CD4-positive, alpha-beta T cell treated with Interleukin-15 for 4 hours (primary cell): ENCODE results near the gene MARCHF4.

Experiments
- DNase-seq: peaks from one replicate; pipeline ENCODE4 v3.0.0-alpha.2; 2020; ENCODE audit warnings: low spot score

The MARCHF4 gene

DNA sequence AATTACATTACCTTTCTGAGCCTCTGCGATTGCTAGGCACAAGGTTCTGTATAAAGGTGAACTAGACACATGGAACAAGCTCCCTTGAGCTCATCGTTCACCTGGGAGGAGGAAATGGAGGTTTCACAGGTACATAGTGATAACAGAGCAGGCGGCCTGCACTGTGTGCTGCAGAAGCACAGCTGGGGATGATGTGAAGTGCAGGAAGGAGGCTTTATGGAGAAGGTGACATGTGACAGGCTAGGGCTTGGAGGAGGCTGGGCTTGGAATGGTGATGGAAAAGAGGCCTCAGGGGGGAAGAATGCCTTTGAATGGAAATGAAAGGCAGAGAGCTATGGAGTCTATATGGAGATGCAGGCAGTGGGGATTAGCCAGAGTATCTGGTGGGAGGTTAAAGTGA is 22.9 kb downstream of the MARCHF4 start:
- no peak for DNase-seq

DNA sequence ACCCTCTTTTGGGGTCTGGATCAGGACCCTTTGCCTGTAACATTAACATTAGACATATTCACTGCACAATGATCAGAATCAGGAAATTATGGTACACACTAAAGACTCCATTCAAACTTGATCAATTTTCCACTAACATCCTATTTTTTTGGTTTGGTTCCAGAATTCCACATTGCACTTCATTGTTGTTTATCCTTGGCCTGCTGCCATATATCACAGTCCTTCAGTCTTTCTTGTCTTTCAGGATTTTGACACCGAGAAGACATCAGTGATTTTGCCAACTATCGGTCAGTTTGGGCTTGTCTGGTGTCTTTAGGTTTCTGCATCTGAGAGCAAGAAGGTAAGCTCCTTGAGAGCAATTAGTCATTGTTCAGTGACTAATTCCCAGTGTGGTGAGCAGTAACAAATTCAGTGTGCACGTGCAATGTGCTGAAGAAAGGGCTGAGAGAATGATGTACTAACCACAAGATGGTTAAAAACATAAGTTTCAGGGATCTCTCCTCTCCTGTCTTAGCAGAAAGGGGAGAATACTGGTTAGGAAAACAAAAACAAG is 23.5 kb downstream of the MARCHF4 start:
- peak; percentile 36 for DNase-seq

DNA sequence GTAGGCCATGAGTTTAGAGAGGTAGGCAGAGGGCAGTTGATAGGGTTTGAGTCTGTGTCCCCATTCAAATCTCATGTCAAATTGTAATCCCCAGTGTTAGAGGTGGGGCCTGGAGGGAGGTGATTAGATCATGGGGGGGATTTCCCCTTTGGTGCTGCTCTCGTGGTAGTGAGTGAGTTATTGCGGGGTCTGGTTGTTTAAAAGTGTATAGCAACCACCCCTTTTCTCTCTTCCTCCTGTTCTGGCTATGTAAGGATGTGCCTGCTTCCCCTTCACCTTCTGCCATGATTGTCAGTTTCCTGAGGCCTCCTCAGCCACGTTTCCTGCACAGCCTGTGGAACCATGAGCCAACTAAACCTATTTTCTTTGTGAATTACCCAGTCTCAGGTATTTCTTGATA is 25.5 kb downstream of the MARCHF4 start:
- DNase-seq = no peak

DNA sequence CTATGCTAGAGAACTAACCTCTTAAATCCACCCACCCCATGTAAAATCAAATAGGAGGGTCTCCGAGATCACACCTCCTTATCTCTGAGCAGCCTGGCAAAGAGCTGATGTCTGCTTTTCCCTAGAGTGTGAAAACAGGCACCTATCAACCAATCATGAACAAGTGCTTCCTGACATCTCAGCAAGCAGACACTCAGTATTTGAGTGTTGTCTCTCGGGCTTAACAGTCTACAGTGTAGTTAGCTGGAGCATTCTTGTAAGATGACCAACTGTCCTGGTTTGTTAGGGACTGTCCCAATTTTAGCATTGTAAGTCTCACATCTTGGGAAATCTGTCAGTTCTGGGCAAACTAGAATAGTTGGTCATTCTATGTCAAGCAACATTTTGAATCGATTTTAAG is 26.4 kb downstream of the MARCHF4 start:
- DNase-seq = no peak

DNA sequence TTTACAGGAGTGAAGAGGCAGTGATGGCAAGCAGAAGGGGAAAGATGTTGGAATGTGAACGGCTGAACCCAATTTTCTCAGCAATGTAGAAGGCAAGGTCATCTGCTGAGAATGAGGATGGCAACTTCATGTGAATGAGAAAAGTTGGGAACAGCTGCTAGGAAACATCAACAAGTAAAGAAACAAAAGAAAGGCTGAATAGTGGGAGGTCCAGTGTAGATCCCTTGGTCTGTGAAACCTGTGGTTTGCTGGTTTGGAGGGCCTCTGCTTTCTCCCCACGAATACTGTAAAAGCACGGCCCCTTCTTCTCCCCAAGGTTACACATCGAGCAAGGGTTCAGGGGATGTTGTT is 27.4 kb downstream of the MARCHF4 start:
- no peak for DNase-seq

DNA sequence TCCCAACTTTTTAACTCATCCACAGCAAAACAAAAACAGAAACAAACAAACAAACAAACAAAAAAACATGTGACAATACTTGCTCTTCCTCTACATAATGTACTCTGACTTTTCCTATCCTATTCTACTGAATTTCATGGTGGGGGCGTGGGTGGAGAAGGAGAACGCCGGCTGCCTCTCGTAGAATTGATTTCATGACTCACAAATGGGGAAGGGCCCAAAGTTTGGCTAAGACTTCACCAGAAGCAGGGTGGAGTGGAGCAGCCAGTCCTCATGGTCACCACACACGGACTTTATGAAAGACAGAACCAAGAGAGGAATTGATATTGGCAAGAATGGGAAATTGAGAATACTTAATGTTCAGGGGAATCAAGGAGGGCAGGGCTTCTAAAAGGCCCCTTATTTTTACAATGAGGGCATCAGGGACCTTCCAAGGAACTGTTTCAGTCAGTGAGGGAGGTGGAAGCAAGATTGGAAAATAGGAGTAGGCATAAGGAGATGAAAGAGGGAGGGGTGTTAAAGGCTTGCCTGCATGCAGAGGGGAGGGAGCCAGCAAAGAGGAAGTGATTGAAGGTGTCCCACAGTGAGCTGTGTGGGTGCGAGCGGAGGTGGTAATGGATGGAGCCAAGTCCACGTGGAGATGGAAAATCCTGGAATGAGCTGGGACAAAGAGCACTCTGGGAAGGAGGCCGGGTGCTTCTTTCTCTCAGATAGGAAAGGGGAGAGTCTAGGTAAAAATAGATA is 27.9 kb downstream of the MARCHF4 start:
- DNase-seq = no peak

DNA sequence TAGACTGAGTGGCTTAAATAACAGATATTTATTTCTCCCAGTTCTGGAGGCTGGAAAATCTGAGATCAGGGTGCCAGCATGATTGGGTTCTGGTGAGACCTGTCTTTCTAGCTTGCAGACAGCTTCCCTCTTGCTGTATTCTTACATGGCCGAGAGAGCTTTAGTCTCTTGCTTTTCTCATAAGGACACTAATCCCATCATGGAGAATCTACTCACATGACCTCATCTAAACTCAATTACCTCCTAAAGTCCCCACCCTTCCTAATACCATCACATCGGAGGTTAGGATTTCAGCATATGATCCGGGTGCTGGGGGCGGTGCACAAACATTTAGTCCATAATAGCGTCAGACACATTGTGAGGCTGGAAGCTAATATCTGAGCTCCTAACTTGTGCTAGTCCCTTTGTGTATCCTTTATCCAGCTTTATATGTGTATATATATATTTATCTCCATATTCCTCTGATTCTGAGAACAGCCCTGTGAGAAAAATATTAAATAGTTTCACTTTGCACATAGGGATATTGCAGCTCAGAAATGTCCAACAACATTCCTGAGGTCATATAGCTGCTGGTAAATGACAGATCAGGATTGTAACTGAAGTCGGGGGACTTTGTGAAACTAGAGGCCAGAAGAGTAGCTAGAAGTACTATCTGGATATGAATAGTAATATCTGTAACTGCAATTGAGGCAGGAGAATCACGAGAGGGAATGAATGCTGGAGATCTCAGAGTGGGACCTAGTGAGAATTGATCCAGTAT is 28.9 kb downstream of the MARCHF4 start:
- no peak for DNase-seq

DNA sequence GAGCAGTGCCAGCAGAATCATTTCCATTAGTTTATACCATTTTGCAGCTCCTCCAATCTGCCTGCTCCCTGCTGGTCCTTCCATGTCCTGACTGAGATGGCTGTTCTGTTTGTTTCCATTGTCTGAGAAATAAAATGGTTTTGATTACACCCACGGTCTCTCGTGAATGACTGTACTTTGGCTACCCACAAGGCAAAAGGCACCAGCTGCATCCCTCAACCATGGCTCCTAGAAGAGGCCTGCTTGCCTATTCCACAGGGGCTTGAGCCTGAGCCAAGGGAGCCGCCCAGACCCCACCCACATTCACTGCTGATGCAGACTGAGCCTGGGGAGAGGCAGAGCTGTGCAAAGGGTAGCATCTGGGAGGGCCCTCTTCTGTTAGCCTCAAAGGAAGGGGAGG is 31.2 kb downstream of the MARCHF4 start:
- DNase-seq = no peak

DNA sequence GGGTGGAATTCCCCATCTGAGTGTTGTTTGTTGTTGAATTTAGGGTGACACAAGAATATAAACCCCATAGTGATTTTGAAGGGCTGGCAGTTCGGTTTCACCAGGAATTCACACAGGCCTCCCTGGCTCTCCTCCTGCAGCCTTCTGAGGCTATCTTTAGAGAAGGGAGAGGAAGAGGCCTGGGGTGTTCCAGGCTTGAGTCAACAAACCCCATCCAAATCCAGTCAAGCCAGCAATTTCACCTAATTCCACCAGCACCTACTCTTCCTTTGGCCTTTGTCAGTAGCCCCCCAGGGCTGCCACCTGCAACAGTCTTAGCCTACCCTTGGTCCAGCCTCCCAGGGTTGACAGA is 32.0 kb downstream of the MARCHF4 start:
- DNase-seq = no peak

DNA sequence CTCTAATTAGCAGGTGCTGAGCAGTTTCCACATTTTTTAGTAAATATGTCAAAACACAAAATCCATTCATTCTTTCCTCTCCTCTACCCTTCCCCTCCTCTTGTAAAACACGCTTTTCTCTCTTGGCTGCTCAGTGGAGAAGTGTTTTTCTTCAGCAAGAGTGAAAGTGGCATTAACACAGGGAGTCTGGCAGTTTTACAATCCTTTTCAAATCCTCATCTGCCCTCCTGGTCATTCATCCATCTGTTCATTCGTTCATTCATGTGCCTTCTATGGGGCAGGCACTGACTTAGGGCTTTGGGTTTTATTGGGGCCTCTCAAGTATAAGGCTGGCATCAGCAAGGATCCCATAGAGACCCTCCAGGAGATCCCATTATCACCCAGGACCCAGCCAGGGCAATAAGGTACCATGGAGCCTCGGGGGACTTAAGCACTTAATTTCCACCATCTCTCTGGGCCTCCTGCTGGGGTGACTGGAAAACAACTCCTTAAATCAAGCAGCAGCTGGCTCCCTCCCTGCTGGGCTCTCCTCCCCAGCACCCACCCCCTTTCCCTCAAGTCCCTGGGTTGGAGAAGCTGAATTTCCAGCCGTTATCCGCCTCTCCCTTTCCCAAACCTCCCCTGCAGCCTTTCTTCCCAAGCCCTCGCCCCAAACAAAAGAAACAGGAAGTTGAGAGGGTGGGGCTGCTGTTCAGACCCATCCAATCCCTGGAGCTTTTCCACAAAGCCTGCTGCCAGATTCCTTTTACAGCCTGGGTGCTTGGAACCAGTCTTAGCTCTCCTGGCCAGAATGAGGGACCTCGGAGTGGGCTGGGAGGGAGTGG is 32.6 kb downstream of the MARCHF4 start:
- no peak for DNase-seq

DNA sequence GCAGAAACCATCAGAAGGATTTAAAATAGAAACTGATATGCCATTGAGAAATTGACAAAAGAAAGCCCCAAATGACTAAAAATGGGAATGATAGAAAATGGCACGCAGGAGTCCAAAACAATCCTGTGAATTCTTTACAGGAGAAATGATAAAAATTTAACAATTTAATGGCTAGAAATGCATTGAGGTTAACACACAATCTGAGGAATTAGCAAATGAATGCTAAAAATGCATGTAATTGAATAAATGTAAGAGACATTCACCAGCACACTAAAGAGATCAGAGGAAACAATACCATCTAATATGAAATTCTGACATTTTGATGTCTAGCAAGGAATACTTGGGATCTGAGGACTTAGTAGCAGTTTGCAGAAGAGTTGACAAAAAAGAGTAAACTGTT is 37.0 kb downstream of the MARCHF4 start:
- DNase-seq = no peak

DNA sequence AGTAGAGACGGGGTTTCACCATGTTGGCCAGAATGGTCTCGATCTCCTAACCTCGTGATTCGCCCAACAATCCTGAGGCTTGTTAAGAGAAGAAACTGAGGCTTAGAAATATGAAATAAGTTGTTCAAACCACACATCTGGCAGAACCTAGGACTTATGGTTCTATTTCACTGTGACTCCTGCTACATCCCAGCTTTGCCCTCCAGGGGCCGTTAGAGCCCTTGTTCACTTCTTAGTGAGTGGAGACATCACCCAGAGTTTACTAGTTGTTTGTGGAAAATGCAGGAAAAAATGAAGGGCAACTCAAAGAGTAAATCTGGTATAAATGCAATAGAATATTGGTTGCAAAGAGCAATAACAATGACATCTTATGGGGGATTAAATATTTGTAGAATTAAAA is 43.9 kb downstream of the MARCHF4 start:
- no peak for DNase-seq

DNA sequence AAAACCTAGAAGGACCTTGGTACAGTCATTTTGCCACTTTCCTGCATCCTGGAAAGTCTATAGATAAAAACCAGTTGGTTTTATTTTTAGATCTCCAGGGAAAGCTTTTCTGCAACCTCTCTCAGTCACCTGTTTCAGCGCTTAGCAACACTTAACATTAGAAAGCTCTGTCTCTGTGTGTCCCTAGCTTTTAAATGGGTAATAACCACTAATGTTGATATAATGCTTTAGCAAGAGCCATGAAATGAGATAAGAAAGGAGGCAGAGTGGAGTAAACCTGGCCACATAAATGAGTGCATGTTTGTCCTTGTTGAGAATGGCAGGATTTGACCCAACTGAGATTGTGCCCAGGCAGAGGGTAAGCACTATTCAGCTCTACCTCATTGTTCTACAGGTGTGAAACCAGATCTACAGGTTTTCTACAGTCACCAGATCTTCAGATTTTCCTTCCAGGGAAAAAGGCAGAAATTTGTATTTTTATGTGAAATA is 44.8 kb downstream of the MARCHF4 start:
- DNase-seq = no peak
